ENCODE results near the gene IPO7. TPM values are rescaled to one million over a fixed set of nuclear protein-coding genes. Genes with fewer than 3 reads are reported as not detected.

IPO7 gene
- total RNA-seq, 2 donors from 2014 or later = 43.8 to 73.3 TPM

- no peaks in the 10 kb centered on the region for H3K27me3 ChIP-seq (replicated peaks; ENCODE audit: insufficient read depth)
- no peak for DNase-seq (ENCODE audit: low spot score)
- no peak overlapping the region for H3K27ac ChIP-seq
- TF ChIP-seq CTCF (IDR thresholded peaks at IDR 0.05) = no peak
- no peaks in the 10 kb centered on the region for H3K36me3 ChIP-seq
- no peak overlapping the region for H3K4me3 ChIP-seq
- no peaks in the 10 kb centered on the region for H3K4me1 ChIP-seq (replicated peaks)
- intact Hi-C loops (cut with DNase I) = no loop called here
- no peaks in the 10 kb centered on the region for H3K9me3 ChIP-seq
- 90% methylated on average over 4 of the region's 4 CpGs for WGBS
Measured at GRCh38 chr11:9470765-9471164, 86.3 kb downstream of the IPO7 start.

- intact Hi-C loops (cut with DNase I) = no loop called here
- peaks cover 0 to 3% of the 10 kb centered on the region in 2 donors for H3K36me3 ChIP-seq
Measured at GRCh38 chr11:9473408-9473807, 89.0 kb downstream of the IPO7 start.

GRCh38 chr11:9479899-9480298 is 95.4 kb downstream of the IPO7 start:
- no peak for TF ChIP-seq POLR2AphosphoS5 (IDR thresholded peaks at IDR 0.05)
- no peak for TF ChIP-seq POLR2A (IDR thresholded peaks at IDR 0.05)
- TF ChIP-seq CTCF (IDR thresholded peaks at IDR 0.05) = no peak
- H3K36me3 ChIP-seq = peaks cover 3 to 8% of the 10 kb centered on the region in 2 donors
- WGBS = 72% methylated on average over 2 of the region's 2 CpGs

More at GRCh38 chr11:9473408-9473807, 89.0 kb downstream of the IPO7 start:
- H3K9me3 ChIP-seq = no peaks in the 10 kb centered on the region
- H3K27ac ChIP-seq = no peak overlapping the region
- H3K4me1 ChIP-seq (replicated peaks) = no peaks in the 10 kb centered on the region
- no peaks in the 10 kb centered on the region for H3K27me3 ChIP-seq (replicated peaks; ENCODE audit: insufficient read depth)
- DNase-seq (ENCODE audit: low spot score) = no peak
- TF ChIP-seq POLR2AphosphoS5 (IDR thresholded peaks at IDR 0.05) (no peak), POLR2A (IDR thresholded peaks at IDR 0.05) (no peak)
- H3K4me3 ChIP-seq = no peak overlapping the region

GRCh38 chr11:9489080-9489765 is 104.8 kb downstream of the IPO7 start:
- 89% methylated on average over 3 of the region's 3 CpGs for WGBS
- no peaks in the 10 kb centered on the region for H3K36me3 ChIP-seq
- no peak for DNase-seq (ENCODE audit: low spot score)
- TF ChIP-seq CTCF (IDR thresholded peaks at IDR 0.05) (no peak), POLR2A (IDR thresholded peaks at IDR 0.05) (no peak), POLR2AphosphoS5 (IDR thresholded peaks at IDR 0.05) (no peak)
- no peaks in the 10 kb centered on the region for H3K9me3 ChIP-seq
- no peaks in the 10 kb centered on the region for H3K27me3 ChIP-seq (replicated peaks; ENCODE audit: insufficient read depth)
- H3K4me1 ChIP-seq (replicated peaks) = no peaks in the 10 kb centered on the region
- no peak overlapping the region for H3K27ac ChIP-seq
- intact Hi-C loops (cut with DNase I) = no loop called here
- no peak overlapping the region for H3K4me3 ChIP-seq

More at GRCh38 chr11:9479899-9480298, 95.4 kb downstream of the IPO7 start:
- Histone ChIP-seq H3K9me3 (no peaks in the 10 kb centered on the region), H3K27ac (no peak overlapping the region), H3K4me1 (replicated peaks) (no peaks in the 10 kb centered on the region), H3K4me3 (no peak overlapping the region), H3K27me3 (replicated peaks; ENCODE audit: insufficient read depth) (no peaks in the 10 kb centered on the region)
- DNase-seq (ENCODE audit: low spot score) = no peak
- intact Hi-C loops (cut with DNase I) = no loop called here

GRCh38 chr11:9490376-9490775 is 105.9 kb downstream of the IPO7 start:
- DNase-seq (ENCODE audit: low spot score) = no peak
- intact Hi-C loops (cut with DNase I) = no loop called here
- Histone ChIP-seq H3K4me1 (replicated peaks) (no peaks in the 10 kb centered on the region), H3K4me3 (no peak overlapping the region), H3K36me3 (no peaks in the 10 kb centered on the region), H3K27me3 (replicated peaks; ENCODE audit: insufficient read depth) (no peaks in the 10 kb centered on the region), H3K27ac (no peak overlapping the region), H3K9me3 (no peaks in the 10 kb centered on the region)
- WGBS = 95% methylated on average over 3 of the region's 3 CpGs
- TF ChIP-seq CTCF (IDR thresholded peaks at IDR 0.05) = no peak
- no peak for TF ChIP-seq POLR2A (IDR thresholded peaks at IDR 0.05)
- no peak for TF ChIP-seq POLR2AphosphoS5 (IDR thresholded peaks at IDR 0.05)
